ENCODE results near the gene THRA.
A peak's percentile ranks its signal among the peaks of the same experiment; 100 is the strongest.

THRA gene, protein sequence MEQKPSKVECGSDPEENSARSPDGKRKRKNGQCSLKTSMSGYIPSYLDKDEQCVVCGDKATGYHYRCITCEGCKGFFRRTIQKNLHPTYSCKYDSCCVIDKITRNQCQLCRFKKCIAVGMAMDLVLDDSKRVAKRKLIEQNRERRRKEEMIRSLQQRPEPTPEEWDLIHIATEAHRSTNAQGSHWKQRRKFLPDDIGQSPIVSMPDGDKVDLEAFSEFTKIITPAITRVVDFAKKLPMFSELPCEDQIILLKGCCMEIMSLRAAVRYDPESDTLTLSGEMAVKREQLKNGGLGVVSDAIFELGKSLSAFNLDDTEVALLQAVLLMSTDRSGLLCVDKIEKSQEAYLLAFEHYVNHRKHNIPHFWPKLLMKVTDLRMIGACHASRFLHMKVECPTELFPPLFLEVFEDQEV

DNA sequence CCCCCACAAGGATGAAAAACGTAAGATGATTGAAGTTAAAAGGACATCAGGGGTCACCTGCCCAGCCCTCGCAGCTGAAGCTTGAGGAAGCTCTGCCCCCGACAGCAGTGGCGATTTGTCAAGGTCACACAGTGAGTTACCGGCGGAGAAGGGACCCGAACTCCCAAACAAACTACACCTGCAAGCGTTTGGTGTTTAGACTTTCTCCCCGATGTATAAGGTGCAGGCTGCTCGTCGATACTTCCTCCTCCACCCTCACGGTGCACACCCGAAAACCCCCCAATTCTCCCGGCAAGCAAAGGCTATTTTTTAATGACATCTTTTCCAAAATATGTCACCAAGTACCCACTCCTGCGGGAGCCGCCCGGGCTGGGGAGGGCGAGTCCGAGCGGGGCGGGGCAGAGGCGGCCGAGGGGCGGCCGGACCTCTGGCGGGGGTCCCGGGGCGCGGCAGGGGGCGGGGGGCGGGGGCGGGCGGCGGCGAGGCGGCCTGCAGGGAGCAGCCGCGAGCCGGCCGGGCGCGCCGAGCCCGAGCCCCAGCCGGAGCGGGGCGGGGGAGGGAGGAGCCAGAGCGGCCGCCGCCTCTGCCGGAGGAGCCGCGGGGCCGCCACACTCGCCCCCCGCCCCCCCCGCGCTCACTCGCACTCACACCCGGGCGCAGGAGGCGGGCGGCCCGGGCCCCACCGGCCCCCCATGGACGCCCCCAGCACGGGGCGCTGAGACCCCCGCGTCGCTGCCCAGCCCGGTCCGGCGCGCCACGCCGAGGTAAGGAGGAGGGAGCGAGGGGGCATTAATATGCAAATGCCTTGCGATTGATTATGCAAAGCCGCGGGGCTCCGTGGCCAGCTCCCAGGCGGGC, at the start of gene THRA:
Gene THRA, plus strand, starts transcription at position 637 of the 858 bp plus-strand sequence. CDS start 11,524 bp downstream, outside the sequence.
- peak; percentile 65 for DNase-seq

DNA sequence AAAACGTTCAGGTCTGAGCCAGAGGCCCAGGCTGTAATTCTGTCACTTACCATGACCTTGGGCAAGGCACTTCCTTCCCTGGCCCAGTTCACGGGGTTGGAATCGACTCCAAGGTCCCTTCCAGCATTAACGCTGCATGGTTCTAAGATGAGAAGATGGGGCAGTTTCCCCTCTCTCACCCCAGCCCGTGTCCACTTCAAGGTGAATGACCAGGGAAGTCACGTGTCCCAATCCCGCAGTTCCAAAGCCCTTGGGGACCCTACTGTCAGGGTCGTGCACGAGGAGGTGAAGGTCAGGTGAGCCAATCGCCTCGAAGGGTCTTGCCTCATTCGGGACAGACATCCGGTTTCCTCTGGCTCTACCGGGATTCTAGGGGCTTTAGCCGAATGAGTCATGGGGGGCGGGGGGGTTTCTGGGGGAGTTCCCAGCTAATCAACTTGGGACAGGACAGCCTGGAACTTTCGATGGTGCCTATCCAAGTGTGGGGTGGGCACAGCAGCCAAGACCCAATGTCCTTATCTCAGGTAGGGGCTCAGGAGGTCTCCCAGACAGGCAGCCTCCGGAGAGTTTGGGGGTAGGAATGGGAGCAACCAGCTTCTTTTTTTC, 48.3 kb upstream of the THRA start:
- no peak for DNase-seq

DNA sequence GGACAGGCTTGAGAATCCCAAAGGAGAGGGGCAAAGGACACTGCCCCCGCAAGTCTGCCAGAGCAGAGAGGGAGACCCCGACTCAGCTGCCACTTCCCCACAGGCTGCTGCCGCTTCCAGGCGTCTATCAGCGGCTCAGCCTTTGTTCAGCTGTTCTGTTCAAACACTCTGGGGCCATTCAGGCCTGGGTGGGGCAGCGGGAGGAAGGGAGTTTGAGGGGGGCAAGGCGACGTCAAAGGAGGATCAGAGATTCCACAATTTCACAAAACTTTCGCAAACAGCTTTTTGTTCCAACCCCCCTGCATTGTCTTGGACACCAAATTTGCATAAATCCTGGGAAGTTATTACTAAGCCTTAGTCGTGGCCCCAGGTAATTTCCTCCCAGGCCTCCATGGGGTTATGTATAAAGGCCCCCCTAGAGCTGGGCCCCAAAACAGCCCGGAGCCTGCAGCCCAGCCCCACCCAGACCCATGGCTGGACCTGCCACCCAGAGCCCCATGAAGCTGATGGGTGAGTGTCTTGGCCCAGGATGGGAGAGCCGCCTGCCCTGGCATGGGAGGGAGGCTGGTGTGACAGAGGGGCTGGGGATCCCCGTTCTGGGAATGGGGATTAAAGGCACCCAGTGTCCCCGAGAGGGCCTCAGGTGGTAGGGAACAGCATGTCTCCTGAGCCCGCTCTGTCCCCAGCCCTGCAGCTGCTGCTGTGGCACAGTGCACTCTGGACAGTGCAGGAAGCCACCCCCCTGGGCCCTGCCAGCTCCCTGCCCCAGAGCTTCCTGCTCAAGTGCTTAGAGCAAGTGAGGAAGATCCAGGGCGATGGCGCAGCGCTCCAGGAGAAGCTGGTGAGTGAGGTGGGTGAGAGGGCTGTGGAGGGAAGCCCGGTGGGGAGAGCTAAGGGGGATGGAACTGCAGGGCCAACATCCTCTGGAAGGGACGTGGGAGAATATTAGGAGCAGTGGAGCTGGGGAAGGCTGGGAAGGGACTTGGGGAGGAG, 47.5 kb upstream of the THRA start, which contains the start of gene CSF3:
Gene CSF3, plus strand, starts transcription at position 436 of the 993 bp plus-strand sequence. Its CDS starts 35 bp downstream, at position 471.
- DNase-seq = no peak

DNA sequence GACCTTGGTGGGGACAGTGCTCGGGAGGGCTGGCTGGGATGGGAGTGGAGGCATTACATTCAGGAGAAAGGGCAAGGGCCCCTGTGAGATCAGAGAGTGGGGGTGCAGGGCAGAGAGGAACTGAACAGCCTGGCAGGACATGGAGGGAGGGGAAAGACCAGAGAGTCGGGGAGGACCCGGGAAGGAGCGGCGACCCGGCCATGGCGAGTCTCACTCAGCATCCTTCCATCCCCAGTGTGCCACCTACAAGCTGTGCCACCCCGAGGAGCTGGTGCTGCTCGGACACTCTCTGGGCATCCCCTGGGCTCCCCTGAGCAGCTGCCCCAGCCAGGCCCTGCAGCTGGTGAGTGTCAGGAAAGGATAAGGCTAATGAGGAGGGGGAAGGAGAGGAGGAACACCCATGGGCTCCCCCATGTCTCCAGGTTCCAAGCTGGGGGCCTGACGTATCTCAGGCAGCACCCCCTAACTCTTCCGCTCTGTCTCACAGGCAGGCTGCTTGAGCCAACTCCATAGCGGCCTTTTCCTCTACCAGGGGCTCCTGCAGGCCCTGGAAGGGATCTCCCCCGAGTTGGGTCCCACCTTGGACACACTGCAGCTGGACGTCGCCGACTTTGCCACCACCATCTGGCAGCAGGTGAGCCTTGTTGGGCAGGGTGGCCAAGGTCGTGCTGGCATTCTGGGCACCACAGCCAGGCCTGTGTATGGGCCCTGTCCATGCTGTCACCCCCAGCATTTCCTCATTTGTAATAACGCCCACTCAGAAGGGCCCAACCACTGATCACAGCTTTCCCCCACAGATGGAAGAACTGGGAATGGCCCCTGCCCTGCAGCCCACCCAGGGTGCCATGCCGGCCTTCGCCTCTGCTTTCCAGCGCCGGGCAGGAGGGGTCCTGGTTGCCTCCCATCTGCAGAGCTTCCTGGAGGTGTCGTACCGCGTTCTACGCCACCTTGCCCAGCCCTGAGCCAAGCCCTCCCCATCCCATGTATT, 46.5 kb upstream of the THRA start:
- no peak for DNase-seq

DNA sequence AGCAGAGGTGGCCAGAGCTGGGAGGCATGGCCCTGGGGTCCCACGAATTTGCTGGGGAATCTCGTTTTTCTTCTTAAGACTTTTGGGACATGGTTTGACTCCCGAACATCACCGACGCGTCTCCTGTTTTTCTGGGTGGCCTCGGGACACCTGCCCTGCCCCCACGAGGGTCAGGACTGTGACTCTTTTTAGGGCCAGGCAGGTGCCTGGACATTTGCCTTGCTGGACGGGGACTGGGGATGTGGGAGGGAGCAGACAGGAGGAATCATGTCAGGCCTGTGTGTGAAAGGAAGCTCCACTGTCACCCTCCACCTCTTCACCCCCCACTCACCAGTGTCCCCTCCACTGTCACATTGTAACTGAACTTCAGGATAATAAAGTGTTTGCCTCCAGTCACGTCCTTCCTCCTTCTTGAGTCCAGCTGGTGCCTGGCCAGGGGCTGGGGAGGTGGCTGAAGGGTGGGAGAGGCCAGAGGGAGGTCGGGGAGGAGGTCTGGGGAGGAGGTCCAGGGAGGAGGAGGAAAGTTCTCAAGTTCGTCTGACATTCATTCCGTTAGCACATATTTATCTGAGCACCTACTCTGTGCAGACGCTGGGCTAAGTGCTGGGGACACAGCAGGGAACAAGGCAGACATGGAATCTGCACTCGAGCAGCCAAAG, 45.2 kb upstream of the THRA start:
- DNase-seq = no peak

DNA sequence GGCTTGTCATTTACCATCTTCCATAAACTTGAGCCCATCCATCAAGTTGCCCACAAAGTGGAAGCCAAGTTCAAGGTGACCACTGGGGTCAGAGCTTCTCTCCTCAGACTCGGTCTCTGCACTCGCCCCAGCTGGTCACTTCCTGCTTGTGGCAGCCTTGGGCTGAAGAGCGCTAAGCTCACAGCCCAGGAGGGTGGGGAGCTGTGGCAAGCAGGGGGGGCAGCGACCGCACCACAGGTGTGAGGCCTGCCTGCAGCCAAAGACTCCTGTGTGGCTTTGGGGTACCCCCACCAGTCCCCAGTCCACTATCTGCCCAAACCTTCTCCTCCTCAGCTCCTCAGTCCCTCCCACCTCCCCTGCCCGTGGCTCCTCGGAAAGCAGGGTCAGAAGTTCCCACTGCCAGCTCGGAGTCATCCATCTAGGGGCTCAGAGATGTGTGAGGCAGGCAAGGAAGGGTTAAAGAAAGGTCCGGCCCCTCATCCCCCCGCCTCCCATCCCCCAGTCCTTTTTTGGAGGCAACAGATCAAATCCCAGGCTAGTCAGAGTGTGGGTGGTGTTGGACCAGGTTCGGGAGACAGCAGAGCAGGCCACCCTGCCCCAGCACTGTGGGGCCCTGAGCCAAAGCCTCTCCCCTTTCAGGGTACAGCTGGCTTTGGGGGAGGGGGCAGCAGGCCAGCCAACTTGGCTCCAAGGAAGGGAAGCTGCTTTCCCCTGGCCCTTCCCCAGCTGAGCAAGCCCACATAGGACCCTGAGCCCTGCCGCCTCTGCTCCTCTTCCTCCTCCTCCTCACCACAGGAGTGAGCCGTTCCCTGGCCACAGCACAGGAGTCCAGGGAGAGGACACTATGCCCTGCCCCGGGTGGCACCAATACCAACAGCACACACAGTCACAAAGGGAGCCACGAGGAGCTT, 44.3 kb upstream of the THRA start:
- no peak for DNase-seq

DNA sequence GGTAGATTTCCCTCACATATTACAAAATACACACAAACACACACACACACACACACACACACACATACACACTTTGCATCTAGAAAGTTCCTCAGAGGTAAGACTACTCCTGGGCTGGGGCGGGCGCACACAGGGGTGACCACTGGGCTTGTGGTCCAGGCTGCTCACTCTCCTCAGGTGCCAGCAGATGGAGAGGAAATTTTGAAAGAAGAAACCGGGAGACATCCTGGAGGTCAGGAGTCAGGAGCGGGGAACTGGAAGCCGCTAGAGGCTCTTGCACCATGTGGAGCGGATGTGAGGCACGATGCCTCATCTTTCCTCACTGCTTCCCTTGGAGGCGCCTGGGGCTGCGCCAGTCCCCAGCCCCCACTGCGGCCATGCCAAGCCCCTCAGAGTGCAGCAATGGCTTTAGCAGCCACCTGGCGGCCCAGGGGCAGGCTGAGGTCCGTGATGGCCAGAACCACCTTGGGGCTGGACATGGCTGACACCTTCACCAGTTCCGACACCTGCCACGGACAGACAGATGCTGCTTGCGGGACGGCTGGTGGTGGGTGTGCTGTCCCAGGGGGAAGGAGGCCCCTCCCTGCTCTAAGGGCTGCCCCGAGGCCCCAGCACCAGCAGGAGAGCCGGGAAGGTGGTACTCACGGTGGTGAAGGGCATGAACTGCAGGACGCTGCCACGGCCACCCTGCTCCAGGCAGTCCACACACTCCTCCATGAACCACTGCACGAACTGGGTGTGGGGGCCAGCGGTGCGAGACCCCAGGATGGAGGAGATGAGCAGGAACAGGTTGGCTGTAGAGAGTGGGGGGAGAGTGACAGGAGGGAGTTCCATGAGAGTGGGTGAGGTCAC, 43.4 kb upstream of the THRA start:
- no peak for DNase-seq

DNA sequence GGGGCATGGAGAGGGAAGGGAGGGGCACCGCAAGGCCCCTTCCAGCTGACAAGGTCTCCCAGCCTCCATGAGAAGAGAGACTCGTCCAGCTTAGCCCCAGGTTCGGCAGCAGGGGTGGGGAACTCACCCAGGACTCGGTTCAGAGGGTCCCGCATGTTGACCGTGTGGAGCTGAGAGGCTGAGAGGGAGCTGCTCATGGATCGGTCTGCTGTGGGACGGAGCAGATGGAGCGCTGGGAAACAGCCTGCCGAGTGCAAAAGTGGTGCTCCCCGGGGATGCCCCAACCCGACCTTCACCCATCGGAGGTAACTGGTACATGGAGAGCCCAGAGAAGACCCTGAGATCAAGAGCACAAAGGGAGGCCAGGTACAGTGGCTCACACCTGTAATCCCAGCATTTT, 42.6 kb upstream of the THRA start:
- no peak for DNase-seq

DNA sequence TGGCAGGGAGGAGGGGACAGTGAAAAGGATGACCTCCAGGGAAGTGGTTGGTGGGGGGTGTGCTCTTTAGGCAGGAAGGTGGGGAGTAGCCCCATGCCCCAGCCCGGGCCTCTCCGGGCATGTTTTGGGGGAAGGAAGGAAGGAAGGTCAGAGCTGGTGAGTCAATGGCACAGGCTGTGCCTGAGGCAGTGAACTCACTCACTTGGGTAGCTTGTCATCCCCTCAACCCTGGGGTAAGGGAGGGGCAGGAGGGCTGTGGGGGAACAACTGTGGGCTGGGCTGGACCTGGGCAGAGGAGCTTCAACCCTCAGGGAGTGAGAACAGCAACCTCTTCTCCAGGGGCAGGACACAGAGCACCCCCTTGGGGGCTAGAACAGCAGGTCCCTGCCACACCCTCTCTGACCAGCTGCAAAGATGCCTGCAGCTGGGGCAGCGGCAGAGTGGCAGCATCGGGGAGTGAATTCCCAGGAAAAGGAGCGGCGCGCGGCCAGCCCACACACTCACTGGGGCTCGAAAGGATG, 41.3 kb upstream of the THRA start:
- DNase-seq = no peak

DNA sequence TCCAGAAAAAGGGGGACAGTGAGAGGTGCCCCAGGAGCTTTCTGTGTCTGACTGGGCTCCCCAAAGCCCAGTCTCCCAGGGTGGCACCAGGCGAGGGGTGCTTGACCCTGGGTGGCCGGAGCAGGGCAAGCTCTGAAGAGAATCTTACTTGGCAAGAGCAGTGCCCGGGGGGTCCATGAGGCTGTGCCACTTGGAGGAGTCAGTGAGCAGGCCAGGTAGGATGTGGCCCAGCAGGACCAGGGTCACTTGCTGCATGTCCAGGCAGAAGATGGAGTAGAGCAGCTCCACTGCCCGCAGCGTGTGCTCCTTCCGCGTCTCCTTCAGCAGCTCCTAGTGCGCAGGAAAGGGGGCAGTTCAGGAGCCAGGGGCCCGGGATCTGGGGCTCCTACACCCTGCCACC, 40.3 kb upstream of the THRA start:
- DNase-seq = no peak

DNA sequence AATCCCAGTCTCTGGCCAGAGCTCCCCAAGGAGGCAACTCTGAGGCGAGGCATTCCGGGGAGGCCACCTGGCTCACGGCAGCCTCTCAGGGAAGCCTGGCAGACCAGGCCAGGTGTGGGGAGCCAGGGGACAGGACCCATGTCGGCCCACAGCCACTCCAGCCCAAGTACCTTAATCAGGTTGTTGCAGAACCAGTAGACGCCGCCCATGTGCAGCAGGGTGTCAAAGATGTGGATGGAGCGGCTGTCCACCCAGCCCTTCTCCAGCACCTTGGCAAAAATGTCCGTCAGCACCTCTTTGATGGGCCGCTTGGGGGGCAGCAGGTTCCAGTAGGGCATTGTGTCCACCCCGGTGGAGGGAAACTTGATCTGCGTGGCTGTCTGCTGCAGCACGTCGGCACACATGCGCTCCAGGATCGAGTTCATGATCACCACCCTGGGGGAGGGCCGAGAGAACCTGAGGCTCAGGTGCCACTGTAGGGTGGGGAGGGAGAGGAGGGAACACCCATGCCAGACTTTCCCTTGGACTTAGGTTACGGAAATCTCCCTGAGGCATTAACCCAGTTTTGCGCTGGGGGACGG, 39.7 kb upstream of the THRA start:
- DNase-seq = no peak

DNA sequence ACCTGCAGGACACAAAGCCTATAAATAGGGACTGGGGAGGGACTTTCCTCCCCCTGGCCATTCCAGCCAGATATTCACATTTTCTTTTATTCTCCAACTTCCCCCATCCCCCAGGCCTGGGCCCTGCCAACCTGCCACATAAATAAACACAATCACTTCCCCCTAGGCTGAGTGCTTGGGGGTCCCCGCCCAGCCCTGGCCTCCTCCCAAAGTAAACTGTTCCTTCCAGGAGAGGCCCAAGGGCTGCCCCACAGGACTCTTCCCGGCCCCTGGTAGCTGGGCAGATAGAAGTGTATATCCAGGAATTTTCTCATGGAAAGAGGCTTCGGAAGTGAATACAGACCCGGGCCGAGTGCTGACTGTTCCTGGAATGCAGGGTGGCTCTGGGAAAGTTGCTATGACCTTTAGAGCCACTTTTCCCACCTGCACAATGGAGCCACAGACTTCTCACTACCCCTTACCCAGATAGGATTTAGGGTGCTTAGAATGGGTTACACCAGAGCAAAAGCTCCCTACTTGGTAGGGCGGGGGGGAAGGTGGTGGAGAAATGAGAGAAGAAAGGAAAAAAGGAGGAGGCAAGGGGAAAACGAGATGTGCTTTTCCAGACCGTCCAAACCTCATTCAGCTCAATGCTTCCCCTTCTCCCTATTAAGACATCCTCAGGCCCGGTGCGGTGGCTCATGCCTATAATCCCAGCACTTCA, 39.0 kb upstream of the THRA start:
- no peak for DNase-seq

DNA sequence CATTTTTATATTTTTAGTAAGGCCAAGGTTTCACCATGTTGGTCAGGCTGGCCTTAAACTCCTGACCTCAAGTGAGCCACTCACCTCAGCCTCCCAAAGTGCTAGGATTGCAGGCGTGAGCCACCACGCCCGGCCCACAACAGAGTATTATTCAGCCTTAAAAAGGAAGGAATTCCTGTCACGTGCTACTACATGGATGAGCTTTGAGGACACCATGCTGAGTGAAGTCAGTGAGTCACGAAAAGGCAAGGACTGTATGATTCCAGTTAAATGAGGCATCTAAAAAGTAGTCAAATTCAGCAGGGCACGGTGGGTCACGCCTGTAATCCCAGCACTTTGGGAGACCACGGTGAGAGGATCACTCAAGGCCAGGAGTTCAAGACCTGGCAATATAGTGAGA, 37.9 kb upstream of the THRA start:
- no peak for DNase-seq

DNA sequence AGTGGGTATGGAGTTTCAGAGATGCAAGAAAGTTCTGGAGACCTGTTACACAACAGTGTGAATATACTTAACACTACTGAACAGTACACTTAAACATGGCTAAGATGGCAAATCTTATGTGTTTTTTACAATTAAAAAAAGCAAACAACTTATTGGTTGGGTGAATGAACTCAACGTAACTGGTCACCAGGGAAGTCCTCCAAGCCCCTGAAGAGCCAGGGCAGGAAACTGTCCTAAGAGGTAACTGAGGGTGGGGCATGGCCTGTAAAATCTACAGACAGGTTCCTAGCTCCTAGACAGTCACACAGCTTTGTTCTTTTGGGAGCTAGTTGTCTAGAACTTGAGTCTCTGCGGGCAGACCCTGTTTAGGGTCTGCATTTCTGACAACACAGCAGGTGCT, 37.2 kb upstream of the THRA start:
- DNase-seq = no peak

DNA sequence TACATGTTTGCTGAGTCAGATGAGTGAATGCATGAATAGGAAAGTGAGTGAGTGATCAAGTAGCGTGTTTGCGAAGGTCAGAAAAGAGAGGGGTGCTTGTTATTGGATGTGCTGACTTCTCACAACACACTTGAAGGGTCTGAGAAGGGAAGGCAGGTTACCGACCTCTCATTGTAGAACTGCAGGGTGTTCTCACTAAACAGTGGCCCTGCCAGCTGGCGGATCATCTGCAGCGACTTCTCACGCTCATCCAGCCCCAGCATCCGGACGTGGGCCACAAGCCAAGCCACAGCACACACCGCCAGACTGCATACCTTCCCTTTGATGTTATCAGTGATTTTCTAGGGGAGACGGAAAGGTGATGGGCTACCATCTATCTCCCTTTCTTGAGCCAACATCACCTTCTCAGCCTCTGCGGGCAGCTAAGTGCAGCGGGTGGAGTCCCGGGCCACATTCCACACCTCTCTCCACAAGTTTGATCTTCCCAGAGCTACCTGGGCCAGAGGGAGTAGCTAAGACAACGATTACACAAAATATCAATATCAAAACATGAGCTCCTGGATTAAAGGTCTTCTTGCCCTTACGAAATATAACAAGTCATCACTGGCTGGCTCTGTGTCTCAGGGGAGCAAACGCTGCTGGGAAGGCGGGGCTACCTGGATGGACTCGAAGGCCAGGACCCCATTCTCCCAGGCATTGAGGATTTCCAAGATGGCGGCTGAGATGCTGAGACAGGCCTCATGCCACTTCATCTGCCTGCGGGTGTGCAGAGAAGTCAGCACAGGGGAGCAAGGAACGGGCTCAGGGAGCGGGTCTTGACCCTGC, 36.6 kb upstream of the THRA start:
- DNase-seq = peak in 1 of 2 experiments; percentile 28

Measured in activated CD4-positive, alpha-beta T cell treated with anti-CD3 and anti-CD28 coated beads, Interleukin-2, amount 50 U/mL, for 48 hours (primary cell).